ENCODE results near the gene PUM2. TPM values are rescaled to one million over a fixed set of nuclear protein-coding genes. Genes with fewer than 3 reads are reported as not detected.

Gene PUM2
- total RNA-seq, 2 donors from 2014 or later: 87.7 to 119 TPM

GRCh38 chr2:20223407-20224163 is 127.1 kb downstream of the PUM2 start:
- no peak for TF ChIP-seq CTCF (IDR thresholded peaks at IDR 0.05)
- Histone ChIP-seq H3K36me3 (no peaks in the 10 kb centered on the region), H3K4me1 (peaks cover 4% of the 10 kb centered on the region), H3K4me3 (peak overlapping the region; percentile 80), H3K27me3 (no peaks in the 10 kb centered on the region), H3K9ac (ENCODE audit: low read depth in 2 of 2, low read length in 2 of 2) (peak overlapping the region; percentile 47 to 90), H3K9me3 (no peaks in the 10 kb centered on the region), H3K27ac (peak overlapping the region; percentile 93)
- no peak for DNase-seq
- intact Hi-C loops (cut with DNase I): loop anchor here (10.0 kb wide), 2 partner anchors 89 to 119 kb away; no protein-coding TSS in a partner anchor

GRCh38 chr2:20222769-20223406 is 127.8 kb downstream of the PUM2 start:
- intact Hi-C loops (cut with DNase I): loop anchor here (10.0 kb wide), 2 partner anchors 88 to 118 kb away; no protein-coding TSS in a partner anchor
- Histone ChIP-seq H3K36me3 (no peaks in the 10 kb centered on the region), H3K9me3 (no peaks in the 10 kb centered on the region), H3K4me3 (peak overlapping the region; percentile 80), H3K9ac (ENCODE audit: low read depth in 2 of 2, low read length in 2 of 2) (peak overlapping the region; percentile 47 to 90), H3K4me1 (peaks cover 4% of the 10 kb centered on the region), H3K27me3 (no peaks in the 10 kb centered on the region), H3K27ac (peak overlapping the region; percentile 93)
- no peak for TF ChIP-seq CTCF (IDR thresholded peaks at IDR 0.05)
- DNase-seq: no peak

DNA sequence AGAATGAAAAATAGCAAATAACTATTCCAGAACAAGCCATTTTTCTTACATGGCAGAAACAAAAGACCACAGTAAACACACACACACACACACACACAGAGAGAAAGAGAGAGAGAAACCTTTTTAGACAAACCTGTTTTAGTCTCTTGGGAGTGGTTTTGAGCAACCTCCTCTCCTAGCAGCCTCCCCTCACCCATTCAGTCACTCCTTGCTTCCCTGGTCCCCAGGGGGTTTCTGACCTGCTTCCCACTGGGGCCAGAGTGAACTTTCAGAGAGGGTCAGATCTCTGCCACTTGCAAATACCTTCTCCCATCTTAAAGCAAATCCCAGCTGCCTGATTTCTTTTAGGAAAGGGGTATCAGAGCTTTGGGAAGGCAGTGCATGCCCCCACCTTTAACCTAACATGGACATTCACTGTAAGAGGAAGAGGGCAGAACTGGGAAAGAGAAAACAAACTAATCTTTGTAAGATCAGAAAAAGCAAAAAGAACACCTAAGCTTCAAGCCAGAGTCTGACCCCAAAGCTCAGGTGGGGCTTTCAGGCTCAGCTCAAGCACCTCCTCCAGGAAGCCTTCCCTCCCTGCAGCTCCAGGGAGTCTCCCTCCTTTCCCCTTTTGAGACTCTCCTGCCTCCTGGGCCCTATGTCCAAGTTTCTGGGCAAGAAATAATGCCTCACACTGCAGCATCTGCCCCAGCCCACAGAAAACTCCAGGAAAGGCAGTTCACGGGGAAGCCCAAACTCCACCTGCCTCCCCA is 128.5 kb downstream of the PUM2 start:
- Histone ChIP-seq H3K4me3 (no peak overlapping the region), H3K27me3 (no peaks in the 10 kb centered on the region), H3K9ac (ENCODE audit: low read depth in 2 of 2, low read length in 2 of 2) (peak overlapping the region; percentile 44 to 47), H3K27ac (no peak overlapping the region), H3K9me3 (no peaks in the 10 kb centered on the region), H3K36me3 (no peaks in the 10 kb centered on the region), H3K4me1 (peaks cover 4% of the 10 kb centered on the region)
- intact Hi-C loops (cut with DNase I): loop anchor here (10.0 kb wide), 2 partner anchors 87 to 117 kb away; no protein-coding TSS in a partner anchor
- TF ChIP-seq CTCF (IDR thresholded peaks at IDR 0.05): no peak
- DNase-seq: no peak

DNA sequence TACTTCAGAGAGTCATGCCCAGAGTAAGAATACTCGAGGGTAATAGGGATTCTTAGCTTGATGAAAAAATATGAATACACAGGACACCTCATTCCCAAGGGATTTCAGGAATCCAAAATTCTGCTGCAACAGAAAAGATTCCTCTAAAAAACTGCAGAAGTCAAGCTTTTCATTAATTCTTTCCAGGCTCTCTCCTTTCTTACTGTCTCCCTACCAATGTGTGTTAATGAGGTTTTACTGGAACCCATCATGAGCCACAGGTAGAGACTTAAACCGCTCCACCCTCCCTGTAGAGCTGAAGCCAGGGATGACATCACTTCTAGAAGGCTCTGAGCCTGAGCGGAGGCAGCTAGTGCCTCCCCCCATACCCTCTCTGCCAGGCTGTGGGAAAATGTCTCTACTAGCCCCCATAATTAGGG is 129.1 kb downstream of the PUM2 start:
- Histone ChIP-seq H3K27me3 (no peaks in the 10 kb centered on the region), H3K4me3 (no peak overlapping the region), H3K9me3 (no peaks in the 10 kb centered on the region), H3K9ac (ENCODE audit: low read depth in 2 of 2, low read length in 2 of 2) (no peak overlapping the region), H3K4me1 (peaks cover 4% of the 10 kb centered on the region), H3K36me3 (no peaks in the 10 kb centered on the region), H3K27ac (no peak overlapping the region)
- intact Hi-C loops (cut with DNase I): loop anchor here (10.0 kb wide), 2 partner anchors 87 to 117 kb away; no protein-coding TSS in a partner anchor
- TF ChIP-seq CTCF (IDR thresholded peaks at IDR 0.05): no peak
- no peak for DNase-seq

All from colonic mucosa (tissue), 4 donors.